HFFc6 (cell line): ENCODE measurements around the gene FNDC3B. TPM values are rescaled to one million over a fixed set of nuclear protein-coding genes. Genes with fewer than 3 reads are reported as not detected.

Experiments used
- DNase-seq: peaks from one replicate; pipeline ENCODE4 v3.0.0-alpha.2; 2018
- H3K27ac Mint-ChIP-seq: 2 replicates; pipeline ENCODE4 v1.8.0; 2020; ENCODE audit warnings: mild to moderate bottlenecking, mixed read lengths
- H3K27me3 Mint-ChIP-seq: 2 replicates; pipeline ENCODE4 v1.8.0; 2021; ENCODE audit warnings: mild to moderate bottlenecking, moderate library complexity, mixed read lengths; ENCODE audit not compliant: insufficient read depth
- H3K36me3 Mint-ChIP-seq: 2 replicates; pipeline ENCODE4 v1.8.0; 2021; ENCODE audit warnings: low read depth, mixed read lengths
- H3K4me1 Mint-ChIP-seq: 2 replicates; pipeline ENCODE4 v1.8.0; 2020; ENCODE audit warnings: low read depth, mixed read lengths
- H3K4me3 Mint-ChIP-seq: 2 replicates; pipeline ENCODE4 v1.8.0; 2020; ENCODE audit warnings: mild to moderate bottlenecking, moderate library complexity, mixed read lengths
- H3K9me3 Mint-ChIP-seq: 2 replicates; pipeline ENCODE4 v1.8.0; 2020; ENCODE audit warnings: mild to moderate bottlenecking, mixed read lengths
- total RNA-seq, 6 experiments: library from RNA; stranded (reverse); fragmentation: NEBNext Ultra II Directional; extraction: Animal tissue kit (Norgen Biotek cat#: 25700); gene quantifications; 2 replicates in 1 of 6; 3 replicates in 5 of 6; pipeline ENCODE4 v1.2.3, GENCODE V29; 2021
- TF ChIP-seq, protein P1 (sequence below): fragments of 200-600 bp; sonication (generic); IDR thresholded peaks from 2 replicates; pipeline ENCODE4 v1.5.0; 2021; ENCODE audit warnings: antibody characterized with exemption, mild to moderate bottlenecking

The FNDC3B gene
- total RNA-seq, 6 experiments from 2014 or later, result 133 to 192 (median 155) TPM

DNA sequence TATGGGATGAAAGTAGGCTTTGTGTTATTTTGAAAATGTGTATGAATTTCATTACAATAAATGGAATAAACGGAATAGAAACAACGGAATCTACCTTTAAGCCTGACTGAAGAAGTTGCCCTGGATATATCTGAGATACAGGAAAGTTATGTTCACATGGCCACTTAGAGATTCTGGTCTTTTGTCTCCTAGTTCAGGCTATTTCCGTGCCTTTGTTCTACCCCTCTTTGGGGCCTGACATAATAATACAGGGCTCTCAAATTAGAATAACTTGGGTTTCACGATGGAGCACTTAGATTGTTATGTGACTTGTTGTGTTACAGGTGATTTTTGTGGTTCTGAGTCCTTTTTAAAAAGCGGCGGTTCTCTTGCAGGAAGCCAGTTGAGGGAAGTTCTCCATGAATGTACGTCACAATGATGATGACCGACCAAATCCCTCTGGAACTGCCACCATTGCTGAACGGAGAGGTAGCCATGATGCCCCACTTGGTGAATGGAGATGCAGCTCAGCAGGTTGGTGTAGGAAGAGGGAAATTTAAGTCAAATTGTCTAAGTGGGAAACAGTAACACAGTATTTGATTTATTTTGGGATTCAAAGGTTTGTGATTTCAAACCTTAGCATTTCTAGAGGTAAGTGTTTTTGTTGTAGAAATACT is 72.8 kb downstream of the FNDC3B start:
- no peak for DNase-seq
- TF ChIP-seq, protein P1, sequence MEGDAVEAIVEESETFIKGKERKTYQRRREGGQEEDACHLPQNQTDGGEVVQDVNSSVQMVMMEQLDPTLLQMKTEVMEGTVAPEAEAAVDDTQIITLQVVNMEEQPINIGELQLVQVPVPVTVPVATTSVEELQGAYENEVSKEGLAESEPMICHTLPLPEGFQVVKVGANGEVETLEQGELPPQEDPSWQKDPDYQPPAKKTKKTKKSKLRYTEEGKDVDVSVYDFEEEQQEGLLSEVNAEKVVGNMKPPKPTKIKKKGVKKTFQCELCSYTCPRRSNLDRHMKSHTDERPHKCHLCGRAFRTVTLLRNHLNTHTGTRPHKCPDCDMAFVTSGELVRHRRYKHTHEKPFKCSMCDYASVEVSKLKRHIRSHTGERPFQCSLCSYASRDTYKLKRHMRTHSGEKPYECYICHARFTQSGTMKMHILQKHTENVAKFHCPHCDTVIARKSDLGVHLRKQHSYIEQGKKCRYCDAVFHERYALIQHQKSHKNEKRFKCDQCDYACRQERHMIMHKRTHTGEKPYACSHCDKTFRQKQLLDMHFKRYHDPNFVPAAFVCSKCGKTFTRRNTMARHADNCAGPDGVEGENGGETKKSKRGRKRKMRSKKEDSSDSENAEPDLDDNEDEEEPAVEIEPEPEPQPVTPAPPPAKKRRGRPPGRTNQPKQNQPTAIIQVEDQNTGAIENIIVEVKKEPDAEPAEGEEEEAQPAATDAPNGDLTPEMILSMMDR, result no peak
- no peaks in the 10 kb centered on the region for H3K27me3 Mint-ChIP-seq
- no peak overlapping the region for H3K27ac Mint-ChIP-seq
- H3K9me3 Mint-ChIP-seq, result no peaks in the 10 kb centered on the region
- H3K4me1 Mint-ChIP-seq, result peaks cover 42% of the 10 kb centered on the region
- no peak overlapping the region for H3K4me3 Mint-ChIP-seq
- peaks cover 34% of the 10 kb centered on the region for H3K36me3 Mint-ChIP-seq

DNA sequence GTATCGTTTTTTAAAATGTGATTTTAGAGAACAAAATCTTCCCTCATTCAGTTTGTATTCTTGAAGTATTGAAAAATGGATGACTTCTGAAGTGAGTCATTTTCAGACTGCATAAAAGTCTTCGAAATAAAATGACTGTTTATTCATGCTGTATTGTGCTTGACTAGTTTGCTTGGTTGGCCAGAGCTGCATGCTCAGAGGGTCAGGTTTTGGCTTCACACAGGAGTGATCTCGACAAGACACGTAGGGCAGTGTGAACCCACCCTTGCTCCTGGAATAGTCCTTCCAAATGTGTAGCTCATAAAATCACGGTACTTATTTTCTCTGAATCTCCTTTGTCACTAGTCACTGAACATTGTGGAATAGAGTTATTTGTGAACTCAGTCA is 73.3 kb downstream of the FNDC3B start:
- Mint-ChIP-seq H3K36me3 (peaks cover 31% of the 10 kb centered on the region), H3K4me3 (no peak overlapping the region), H3K27ac (peak overlapping the region; percentile 41; the same call in 1 of the 2 replicates), H3K9me3 (no peaks in the 10 kb centered on the region), H3K27me3 (no peaks in the 10 kb centered on the region), H3K4me1 (peaks cover 37% of the 10 kb centered on the region)
- TF ChIP-seq, protein P1, result no peak
- DNase-seq, result no peak

DNA sequence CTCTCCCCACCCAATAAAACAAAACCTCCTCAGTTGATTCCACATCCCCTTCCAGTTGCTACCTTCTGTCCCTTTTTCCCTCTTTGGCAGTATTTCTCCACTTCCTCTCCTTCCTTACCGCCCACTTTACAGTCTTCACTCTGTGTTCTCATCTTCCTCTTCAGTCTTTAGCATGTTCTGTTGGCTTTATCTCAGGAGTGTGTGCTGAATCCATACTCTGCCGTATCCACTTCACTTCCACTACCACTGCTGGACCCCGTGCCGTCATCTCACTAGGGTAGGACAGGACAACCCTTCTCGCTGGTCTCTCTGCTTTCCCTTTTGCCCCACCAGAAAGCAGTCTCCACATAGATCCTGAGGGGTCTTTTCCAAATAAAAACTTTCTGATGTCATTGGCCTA is 74.3 kb downstream of the FNDC3B start:
- H3K4me3 Mint-ChIP-seq, result no peak overlapping the region
- H3K4me1 Mint-ChIP-seq, result peaks cover 27% of the 10 kb centered on the region
- H3K36me3 Mint-ChIP-seq, result peaks cover 39% of the 10 kb centered on the region
- H3K9me3 Mint-ChIP-seq, result no peaks in the 10 kb centered on the region
- H3K27me3 Mint-ChIP-seq, result no peaks in the 10 kb centered on the region
- no peak for DNase-seq
- TF ChIP-seq, protein P1, result no peak
- H3K27ac Mint-ChIP-seq, result peak overlapping the region; percentile 8; the same call in 1 of the 2 replicates

DNA sequence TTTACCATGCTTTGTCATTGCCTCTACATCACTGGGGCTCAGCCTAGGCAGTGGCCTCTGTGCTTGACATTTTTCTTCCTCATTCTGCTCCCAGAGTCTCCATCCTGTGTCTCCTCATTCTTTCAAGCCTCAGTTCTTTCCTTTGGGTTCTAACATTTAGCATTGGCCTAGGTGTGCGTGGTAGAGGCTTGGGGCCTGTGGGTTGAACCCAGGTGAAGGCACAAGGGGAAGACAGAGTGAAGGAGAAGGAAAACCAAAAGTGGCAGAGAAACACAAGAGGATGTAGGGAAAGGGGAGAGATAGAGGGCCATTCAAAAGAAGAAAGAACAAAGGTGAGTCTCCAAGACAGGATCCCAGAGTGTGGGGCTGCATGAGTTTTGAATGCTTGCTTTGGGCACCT is 75.7 kb downstream of the FNDC3B start:
- Mint-ChIP-seq H3K4me1 (peaks cover 24% of the 10 kb centered on the region), H3K9me3 (no peaks in the 10 kb centered on the region), H3K27ac (peak overlapping the region; percentile 6; the same call in 1 of the 2 replicates), H3K36me3 (peaks cover 49% of the 10 kb centered on the region), H3K27me3 (no peaks in the 10 kb centered on the region), H3K4me3 (no peak overlapping the region)
- DNase-seq, result no peak
- TF ChIP-seq, protein P1, result no peak

DNA sequence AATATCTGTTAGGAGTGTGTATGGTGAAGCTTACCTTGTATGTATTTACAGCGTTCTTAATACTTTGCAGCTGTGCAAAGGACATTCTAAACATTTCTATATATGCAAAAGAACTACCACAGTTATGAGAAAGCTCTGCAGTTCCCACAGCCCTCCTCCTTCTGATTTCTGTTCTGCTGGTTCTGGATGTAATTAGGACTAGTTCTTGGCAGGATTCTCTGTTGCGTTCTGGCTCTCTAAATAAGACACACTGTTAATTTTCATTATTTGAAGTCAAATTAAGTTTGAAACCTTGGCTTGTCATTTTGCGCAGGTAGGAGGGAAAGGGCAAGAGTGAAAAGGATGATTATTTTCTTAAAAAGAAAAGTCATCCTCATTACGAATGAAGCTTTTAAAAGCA is 76.4 kb downstream of the FNDC3B start:
- Mint-ChIP-seq H3K4me1 (peaks cover 24% of the 10 kb centered on the region), H3K27me3 (no peaks in the 10 kb centered on the region), H3K9me3 (no peaks in the 10 kb centered on the region), H3K27ac (no peak overlapping the region), H3K4me3 (no peak overlapping the region), H3K36me3 (peaks cover 48% of the 10 kb centered on the region)
- no peak for DNase-seq
- TF ChIP-seq, protein P1, result no peak
